HG03457 (cell line): Measurements from ENCODE around the gene SCAF1.

Experiments used
- ATAC-seq: cut with Tn5 transposase; IDR thresholded peaks from one replicate; pipeline ENCODE4 v1.9.1; 2021; ENCODE audit warnings: moderate number of reproducible peaks; ENCODE audit not compliant: unreplicated experiment

The SCAF1 gene

GRCh38 chr19:49640113-49640898 is 1.7 kb upstream of the SCAF1 start, which contains the start of gene RRAS:
RRAS (minus strand) TSS chr19:49640143; CDS start chr19:49640098, 45 bp downstream.
- ATAC-seq, result peak; percentile 43

GRCh38 chr19:49642492-49643035 is 555 bp downstream of the SCAF1 start:
- ATAC-seq, result no peak

DNA sequence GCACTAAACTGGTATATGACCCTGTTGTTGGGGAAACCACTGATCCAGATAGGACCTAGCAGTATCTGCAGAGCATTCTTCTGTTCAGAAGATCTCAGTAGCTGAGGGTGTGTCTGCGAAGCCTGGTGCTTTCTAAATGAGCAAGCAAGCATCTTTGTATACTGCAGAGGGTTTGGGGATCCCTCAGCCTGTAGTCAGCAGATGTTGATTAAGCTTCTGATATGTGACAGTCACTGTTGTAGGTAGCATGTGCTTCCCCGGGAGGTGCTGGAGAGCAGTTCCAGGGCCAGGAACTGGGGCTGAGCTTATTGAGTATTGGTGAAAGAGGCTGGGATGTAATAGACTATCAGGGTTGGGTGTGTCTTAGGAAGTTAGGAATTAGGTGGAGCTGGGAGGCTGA is 1.5 kb downstream of the SCAF1 start:
- no peak for ATAC-seq

GRCh38 chr19:49645592-49645991 is 3.6 kb downstream of the SCAF1 start:
- no peak for ATAC-seq

- ATAC-seq, result no peak
Observed at GRCh38 chr19:49645995-49646394, 4.0 kb downstream of the SCAF1 start.

- ATAC-seq, result no peak
Observed at GRCh38 chr19:49646586-49646985, 4.6 kb downstream of the SCAF1 start.

GRCh38 chr19:49651029-49651819 is 9.2 kb downstream of the SCAF1 start:
- ATAC-seq, result no peak

DNA sequence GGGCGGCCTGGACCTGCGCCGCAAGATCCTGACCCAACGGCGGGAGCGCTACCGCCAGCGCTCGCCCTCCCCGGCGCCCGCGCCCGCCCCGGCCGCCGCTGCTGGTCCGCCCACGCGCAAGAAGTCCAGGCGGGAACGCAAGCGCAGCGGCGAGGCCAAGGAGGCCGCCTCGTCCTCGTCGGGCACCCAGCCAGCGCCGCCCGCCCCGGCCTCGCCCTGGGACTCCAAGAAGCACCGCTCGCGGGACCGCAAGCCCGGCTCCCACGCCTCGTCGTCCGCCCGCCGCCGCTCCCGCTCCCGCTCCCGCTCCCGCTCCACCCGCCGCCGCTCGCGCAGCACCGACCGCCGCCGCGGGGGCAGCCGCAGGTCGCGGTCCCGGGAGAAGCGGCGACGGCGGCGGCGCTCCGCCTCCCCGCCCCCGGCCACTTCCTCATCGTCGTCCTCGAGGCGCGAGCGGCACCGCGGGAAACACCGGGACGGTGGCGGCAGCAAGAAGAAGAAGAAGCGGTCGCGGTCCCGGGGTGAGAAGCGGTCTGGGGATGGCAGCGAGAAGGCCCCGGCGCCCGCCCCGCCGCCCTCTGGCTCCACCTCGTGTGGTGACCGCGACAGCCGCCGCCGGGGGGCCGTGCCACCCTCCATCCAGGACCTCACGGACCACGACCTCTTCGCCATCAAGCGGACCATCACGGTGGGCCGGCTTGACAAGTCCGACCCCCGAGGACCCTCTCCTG is 10.0 kb downstream of the SCAF1 start:
- ATAC-seq, result no peak

GRCh38 chr19:49652551-49653465 is 10.8 kb downstream of the SCAF1 start:
- no peak for ATAC-seq

- ATAC-seq, result no peak
Observed at GRCh38 chr19:49653466-49653806, 11.4 kb downstream of the SCAF1 start.

DNA sequence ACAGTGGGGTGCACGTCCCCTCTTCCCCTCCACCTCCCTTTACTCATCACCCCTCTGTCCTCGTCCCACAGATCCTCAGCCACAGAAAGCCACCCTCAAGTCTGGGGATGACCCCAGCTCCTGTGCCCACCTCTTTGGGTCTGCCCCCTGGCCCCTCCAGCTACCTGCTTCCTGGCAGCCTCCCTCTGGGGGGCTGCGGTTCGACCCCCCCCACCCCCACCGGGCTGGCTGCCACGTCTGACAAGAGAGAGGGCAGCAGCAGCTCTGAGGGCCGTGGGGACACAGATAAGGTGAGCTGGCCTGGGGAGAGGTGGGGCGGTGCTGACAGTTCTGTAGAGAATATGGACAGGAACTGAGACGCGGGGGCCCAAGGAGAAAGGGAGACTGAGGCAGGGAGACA is 12.6 kb downstream of the SCAF1 start:
- ATAC-seq, result no peak

- no peak for ATAC-seq
Observed at GRCh38 chr19:49655570-49656455, 13.8 kb downstream of the SCAF1 start.

DNA sequence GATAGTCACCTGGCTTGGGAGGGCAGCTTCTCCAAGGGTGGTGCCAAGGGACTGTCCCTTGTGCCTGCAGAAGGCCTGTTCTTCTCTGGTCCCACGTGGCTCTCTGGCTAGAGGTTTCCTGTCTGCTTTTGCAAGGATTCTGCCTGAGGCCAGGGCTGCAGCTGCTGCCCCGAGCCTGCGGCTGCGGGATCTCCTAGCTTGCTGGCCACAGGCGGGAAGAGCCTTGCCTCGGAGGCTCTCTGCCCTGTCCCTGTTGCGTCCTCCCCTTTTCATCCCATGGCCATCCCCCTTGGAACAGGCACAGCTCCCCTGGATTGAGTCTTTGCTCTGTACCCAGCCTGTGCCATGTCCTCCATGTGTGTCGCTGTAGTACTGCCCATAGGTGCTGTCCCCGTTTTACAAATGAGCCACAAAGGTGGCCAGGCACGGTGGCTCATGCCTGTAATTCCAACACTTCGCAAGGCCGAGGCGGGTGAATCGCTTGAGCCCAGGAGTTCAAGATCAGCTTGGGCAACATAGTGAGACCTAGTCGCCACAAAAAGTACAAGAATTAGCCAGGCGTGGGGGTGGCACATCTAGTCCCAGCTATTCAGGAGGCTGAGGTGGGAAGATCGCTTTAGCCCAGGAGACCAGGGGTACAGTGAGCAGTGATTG is 14.6 kb downstream of the SCAF1 start:
- no peak for ATAC-seq

DNA sequence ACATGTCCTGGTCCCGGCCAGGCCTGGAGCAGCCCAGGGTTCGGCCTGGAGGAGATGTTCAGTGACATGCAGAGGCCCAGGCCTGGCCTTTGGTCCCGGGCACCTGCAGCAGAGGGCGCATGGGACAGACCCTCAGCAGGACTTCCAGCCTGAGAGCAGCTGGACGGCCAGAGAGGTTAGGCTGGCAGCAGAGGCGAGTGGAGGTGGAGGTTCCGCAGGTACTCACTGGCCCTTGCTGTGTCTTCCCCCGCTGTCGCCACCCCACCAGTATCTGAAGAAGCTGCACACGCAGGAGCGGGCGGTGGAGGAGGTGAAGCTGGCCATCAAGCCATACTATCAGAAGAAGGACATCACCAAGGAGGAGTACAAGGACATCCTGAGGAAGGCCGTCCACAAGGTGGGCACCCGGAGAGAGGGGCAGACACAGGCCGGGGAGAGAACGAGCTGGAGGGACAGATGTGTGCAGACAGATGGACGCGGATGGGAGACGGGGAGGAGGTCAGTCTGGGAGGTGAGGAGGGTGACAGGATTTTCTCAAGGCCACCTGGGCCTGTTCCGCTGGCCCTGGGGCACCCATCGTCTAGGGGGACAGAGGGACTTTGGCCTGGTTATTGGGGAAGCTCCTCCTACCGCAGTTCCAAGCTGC is 15.6 kb downstream of the SCAF1 start:
- ATAC-seq, result no peak

- ATAC-seq, result no peak
Observed at GRCh38 chr19:49658139-49658517, 16.1 kb downstream of the SCAF1 start.

DNA sequence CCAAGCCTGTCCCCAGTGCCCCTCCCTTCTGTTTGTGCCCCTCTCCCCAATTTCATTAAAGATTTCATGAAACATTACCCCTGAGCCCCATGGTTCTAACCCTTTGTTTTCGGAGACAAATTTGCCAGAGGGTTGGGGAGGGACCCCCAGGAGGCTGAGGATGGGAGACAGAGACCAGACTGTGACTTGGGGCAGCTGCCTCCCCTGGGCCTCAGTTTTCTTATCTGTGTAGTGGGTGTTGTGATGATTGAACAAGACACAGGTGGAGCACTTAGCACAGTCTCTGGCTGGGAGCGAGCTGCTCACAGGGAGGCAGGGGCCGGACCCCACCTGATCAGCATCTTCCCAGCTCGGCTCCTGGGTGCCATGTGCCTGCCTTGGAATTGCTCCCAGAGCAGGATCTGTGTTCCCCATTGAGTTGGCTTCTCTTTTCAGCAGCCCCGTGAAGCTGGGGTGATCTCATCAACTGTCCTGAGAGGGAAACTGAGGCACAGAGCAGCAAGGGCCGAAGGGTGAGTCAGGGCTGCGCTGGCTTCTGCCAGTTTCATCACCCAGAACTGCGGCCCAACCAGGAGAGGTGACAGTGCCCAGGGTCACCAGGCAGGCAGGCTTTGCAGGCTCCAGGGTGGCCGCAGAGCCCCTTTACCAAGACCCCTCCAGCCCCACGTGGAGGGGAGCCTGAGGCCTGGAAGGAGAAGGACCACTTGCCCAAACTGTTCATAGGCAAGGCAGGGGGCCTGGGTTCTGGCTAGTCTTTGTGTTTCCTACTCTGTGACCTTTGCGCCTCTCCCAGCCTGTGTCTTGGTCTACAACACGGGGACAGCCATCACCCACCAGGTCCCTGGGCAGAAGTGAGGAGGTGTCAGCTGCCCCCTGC is 16.8 kb downstream of the SCAF1 start:
- no peak for ATAC-seq

GRCh38 chr19:49660338-49660961 is 18.4 kb downstream of the SCAF1 start:
- ATAC-seq, result no peak
